A204.1 (cell line): ENCODE results near the gene ZMAT5.
"Not testable (repeated sequence)": the region's sequence is repeated elsewhere in the genome, so short reads cannot be mapped to it uniquely, and the experiment has no call there.

Experiments
- FAIRE-seq: peaks from 2 replicates; lab custom pipeline; 2012; peaks lifted over from hg19 to GRCh38; lab: Jason Lieb, UNC

Gene ZMAT5

DNA sequence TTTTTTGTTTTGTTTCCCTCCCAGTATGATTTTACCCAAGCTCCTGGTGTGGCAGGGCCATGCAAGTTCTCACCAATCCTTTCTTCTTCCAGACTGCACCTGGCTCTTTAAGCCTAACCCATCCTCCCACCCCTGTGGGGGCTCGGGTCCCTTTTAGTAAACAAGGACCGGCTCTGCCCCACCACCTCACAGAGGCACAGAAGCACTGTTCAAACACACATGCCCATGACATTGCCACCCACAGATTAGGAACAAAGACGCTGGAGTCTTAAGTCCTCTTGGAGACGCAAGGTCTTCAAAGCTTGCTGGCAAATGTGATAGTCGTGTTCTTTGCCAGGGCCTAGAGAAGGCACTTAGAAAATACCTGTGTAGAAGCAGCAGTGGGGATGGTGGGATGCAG, 19.2 kb upstream of the ZMAT5 start:
- no peak for FAIRE-seq

GRCh38 chr22:29784451-29785361, 17.9 kb upstream of the ZMAT5 start:
- no peak for FAIRE-seq

DNA sequence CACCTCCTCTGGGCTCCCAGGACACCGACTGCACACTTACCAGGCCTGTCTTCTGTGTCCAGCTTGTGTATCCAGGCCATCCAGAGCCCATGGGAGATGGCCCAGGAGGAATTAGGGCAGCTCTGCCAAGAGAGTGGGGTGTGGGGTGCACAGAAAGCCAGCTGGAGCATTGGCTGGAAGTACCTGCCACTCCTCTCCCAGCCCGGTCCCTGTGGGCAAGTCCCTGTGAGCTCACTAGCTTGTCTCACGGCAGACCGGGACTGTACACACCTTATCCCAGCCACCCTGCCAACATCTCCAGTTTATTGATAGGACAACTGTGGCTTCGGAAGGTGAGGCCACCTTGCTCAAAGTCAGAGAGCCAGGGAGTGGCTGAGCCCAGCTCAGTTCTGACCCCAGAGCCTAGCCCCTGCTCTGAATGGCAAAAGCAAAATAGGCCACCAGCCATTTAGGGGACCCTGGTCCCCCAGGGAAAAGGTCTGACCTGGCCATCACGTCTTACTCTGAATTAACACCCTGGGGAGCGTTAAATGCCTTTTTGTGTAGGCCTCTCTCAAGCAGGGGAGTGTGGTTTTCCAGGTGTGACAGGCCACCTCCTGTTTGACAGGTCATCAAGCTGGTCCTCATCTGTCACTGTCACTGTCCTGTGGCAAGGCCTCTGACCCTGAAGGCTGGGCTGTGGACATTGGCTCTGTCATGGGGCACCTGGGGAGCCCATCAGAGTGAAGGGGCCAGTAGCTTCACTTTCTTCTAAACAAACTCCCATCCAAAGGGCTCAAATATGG, 15.4 kb upstream of the ZMAT5 start:
- no peak for FAIRE-seq

DNA sequence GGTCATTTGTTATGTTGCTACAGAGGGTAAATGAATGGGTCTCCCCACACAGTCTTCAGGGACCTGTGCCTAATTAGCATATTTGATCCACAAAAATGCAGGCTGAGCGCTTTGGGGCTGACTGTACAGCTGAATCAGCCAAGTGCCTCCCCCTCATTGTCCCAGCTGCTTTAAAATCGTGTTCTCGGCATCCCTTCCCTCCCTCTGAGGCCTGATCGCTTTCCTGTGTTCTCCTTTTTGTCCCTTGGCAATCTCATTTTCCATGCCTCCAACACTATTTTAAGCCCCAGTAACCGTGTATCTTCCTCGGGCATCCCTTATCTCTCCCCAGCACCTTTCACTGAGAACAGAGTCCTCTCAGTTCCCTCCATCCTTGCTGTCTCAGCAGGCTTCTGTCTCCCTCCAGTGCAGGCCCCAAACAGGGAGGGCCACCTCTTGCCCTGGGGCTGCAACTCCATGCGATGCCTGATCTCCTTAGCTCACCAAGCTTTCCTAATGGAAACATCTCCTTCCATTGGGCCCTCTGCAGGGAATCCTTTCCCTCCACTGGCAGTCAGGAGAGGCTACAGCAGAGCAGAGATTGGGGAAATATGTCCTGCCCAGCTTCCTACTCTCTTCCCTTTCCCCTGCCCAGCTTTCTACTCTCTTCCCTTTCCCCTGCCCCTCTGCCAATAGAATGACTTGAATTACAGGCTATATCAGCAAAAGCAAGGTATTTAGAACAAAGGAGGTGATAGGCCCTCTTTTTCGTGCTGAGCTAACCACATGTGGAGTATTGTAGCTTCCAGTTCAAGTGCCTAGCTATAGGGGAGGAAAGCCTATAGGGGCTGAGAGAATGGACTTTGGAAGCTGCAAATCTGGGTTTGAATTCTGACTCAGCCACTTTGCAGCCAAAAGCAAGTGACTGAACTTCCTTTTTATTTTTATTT, 14.2 kb upstream of the ZMAT5 start:
- FAIRE-seq = no peak

DNA sequence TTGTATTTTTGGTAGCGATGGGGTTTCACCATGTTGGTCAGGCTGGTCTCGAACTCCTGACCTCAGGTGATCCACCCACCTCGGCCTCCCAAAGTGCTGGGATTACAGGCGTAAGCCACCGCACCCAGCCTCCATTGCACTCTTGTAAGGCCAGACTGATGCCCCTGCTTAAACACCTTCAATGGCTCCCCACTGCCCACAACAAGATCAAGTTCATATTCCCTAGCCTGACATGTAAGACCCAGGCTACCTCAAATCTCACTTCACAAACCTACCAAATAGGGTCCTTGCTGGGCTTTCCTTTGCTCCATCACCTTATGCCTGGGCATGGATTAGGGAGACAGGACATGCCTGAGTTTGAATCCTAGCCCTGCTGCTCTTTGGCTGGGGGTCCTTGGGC, 13.4 kb upstream of the ZMAT5 start:
- FAIRE-seq = no peak

GRCh38 chr22:29773233-29773632, 6.4 kb upstream of the ZMAT5 start:
- no peak for FAIRE-seq

GRCh38 chr22:29772170-29772641, 5.4 kb upstream of the ZMAT5 start:
- FAIRE-seq = no peak

DNA sequence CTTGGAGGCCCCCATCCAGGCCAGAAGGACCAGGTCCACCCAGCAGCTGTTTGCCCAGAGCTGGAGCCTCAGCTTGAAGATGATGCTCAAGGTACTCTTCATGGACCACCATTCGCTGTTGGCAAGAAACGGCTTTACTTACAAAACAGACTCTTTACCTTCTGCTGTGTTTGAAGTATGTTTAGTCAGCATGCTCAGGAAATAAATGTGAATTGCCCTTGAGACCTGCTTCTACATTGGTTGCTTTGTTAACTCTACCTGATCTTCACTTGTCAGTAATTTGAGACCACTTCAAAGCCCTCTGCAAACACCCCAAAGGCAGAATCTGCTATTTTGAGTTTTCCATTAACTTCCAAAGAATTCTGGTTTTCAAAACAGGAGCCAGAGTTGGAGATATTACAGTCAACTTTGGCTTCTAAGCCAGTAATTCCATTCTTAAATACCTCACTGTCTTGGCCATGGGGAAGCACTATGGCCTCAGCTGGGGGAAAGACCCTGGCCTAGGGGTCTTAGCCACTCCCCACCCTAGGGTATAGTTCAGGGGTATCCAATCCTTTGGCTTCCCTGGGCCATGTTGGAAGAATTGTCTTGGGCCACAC, 3.0 kb upstream of the ZMAT5 start:
- no peak for FAIRE-seq

DNA sequence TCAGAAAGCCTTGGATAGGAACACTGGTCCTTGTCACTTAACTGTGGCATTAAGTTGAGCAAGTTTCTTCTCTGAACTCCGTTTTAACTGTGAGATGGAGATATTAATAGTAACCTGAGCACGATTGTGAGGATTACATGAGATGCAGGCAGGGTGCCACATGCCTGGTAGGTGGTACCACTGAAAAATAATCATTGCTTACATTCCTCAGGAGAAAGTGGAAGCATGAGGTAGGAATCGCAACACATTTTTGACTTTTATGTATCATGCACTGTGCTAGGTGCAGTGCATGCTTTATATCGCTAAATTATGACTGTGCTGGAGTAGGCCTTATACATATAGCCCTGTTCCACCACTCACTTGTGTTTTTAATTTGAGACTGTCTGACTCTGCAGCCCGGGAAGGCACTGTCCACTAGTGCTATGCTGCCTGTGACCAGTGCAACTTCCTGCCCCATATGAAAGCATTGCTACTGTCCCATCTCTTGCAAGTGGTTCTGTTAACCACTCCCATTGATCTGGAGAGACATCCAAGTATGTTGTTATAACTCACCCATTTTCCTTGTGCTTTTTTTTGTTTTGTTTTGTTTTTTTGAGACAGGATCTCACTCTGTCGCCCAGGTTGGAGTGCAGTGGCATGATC, 1.4 kb upstream of the ZMAT5 start:
- no peak for FAIRE-seq

DNA sequence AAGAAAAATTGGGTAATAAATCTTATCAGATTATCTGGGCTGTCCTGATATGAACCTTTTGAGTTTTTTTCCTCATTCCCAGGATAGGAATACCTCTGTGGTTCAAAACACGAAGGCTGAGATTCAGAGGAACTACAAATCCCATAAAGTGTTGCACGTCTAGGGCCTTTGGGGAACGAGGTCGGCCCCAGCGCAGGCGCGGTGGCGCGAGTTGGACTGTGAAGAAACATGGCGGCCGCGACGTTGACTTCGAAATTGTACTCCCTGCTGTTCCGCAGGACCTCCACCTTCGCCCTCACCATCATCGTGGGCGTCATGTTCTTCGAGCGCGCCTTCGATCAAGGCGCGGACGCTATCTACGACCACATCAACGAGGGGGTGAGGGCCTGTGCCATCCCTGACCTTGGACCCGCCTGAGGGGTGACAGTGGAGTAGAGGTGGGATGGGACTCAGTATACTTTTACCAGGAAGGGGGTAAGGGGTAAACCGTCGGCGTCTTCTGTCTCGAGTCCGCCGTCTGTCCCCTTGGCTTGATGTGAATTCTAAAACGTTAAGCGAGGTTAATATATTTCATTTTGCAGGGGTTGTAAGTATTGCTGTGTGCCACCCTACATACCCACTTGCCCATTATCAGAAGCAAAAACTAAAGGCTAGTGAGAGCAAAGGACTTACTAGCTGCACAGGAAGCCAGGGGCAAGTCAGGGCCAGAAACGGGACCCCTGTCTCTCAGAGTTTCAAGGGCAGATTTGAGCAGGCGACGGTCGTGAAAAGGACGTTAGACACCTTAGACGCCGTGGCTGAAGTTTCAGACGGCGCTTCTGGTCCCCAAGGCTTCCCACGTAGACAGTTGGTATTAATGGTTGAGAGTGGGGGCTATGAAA, 604 bp upstream of the ZMAT5 start, which contains the start of gene UQCR10:
Gene UQCR10, plus strand, starts transcription at position 199 of the 881 bp plus-strand sequence. Its CDS starts 30 bp downstream, at position 229.
- no peak for FAIRE-seq

- FAIRE-seq = no peak
Measured at GRCh38 chr22:29765905-29766631, 739 bp downstream of the ZMAT5 start.

- no peak for FAIRE-seq
Measured at GRCh38 chr22:29762263-29762662, 4.5 kb downstream of the ZMAT5 start.

DNA sequence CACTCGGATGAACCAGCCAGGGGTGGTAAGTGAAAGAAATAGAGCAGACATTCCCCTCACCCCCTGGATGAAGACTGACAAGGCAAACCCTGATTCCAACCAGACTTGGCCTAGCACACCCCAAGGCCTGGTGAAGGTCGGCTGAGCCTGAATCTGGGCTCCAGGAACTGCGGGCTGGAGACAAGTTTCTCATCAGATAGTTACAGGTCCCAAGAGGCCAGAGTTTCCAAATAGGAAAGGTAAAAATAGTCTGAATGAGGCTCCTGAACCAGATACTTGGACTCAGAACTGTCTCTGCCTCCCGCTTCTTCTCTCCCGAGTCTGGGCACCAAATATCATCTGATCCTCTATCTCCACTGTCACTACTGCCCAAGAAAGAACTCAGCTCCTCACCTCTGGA, 7.8 kb downstream of the ZMAT5 start:
- no peak for FAIRE-seq

GRCh38 chr22:29758068-29758622, 8.7 kb downstream of the ZMAT5 start:
- FAIRE-seq = no peak

DNA sequence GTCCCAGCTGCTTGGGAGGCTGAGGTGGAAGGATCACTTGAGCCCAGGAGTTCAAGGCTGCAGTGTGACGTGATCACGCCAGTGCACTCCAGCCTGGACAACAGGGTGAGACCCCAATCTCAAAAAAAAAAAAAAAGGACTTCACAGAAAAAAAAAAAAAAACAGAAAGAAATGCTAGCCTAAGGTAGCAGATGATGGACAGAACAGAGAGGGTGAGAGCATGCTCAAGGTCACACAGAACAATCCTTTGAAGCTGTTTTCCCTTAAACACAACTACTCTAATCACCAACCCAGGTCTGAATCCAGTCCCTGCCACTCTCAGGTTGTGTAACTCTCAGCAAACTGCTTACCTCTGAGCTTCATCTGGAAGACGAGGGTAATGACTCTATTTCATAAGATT, 9.7 kb downstream of the ZMAT5 start:
- FAIRE-seq = no peak

DNA sequence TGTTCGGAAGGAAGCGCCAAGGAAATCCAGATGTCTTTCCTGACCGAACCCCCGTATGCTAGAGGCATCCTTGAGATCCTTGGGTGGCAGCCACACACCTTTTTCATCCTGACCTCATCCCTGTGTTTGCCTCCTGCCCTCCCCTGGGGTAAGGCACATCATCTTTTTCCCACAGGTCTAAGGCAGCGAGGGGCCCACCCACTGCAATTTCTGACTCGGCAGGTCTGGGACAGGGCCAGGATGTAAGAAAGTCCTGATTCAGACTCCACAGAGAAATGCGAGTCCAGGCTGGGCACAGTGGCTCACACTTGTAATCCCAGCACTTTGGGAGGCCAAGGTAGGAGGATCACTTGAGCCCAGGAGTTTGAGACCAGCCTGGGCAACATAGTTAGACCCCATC, 10.5 kb downstream of the ZMAT5 start:
- no peak for FAIRE-seq

DNA sequence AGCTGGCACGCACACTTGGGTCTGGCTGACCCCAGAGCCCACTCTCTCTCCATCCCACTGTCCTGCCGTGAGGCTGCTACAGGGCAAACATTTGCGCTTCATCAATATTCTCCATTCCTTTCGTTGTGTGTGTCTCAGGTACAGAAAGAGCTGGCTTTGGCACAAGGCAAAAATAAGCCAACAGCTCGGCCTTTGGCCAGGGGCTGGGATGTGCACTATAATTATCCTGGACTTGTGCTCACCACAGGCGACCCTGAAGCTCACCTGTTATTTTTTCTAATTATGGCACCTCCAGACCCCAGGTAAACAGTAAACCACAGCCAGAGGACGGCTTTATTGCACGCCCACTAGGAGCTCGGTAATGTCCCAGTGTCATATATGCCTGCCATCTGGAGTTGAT, 10.9 kb downstream of the ZMAT5 start:
- no peak for FAIRE-seq

DNA sequence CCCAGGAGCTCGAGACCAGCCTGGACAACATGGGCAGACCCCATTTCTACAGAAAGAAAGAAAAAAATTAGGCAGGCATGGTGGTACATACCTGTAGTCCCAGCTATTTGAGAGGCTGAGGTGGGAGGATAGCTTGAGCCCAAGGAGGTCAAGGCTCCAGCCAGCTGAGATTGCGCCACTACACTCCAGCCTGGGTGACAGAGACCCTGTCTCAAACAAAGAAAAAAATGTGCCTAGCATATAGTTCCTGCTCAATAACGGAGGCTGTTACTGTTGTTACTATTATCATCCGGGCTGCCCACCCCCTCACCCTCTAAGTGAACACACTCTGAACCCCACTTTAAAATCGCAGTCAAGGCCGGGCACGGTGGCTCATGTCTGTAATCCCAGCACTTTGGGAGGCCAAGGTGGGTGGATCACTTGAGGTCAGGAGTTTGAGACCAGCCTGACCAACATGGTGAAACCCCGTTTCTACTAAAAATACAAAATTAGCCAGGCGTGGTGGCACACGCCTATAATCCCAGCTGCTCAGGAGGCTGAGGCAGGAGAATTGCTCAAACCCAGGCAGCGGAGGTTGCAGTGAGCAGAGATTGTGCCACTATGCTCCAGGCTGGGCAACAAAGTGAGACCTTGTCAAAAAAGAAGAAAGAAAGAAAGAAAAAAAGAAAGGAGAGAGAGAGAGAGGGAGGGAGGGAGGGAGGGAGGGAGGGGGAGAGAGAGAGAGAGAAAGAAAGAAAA, 12.0 kb downstream of the ZMAT5 start:
- not testable (repeated sequence) for FAIRE-seq
